ENCODE measurements around the gene BLOC1S2. TPM values are rescaled to one million over a fixed set of nuclear protein-coding genes. Genes with fewer than 3 reads are reported as not detected.

Gene BLOC1S2
- total RNA-seq, 1 donor from 2014 or later = 37.5 TPM

- no peak for TF ChIP-seq CTCF (conservative IDR thresholded peaks at IDR 0.05)
- Mint-ChIP-seq H3K9me3 (no peaks in the 10 kb centered on the region), H3K27ac (ENCODE audit: unreplicated experiment) (peak within 1 kb of the TSS; percentile 96), H3K4me3 (peak within 1 kb of the TSS; percentile 99), H3K36me3 (ENCODE audit: low read depth) (peaks cover 2% of the 10 kb centered on the region), H3K27me3 (ENCODE audit: low read depth) (no peaks in the 10 kb centered on the region), H3K4me1 (peaks cover 9% of the 10 kb centered on the region)
- peak; percentile 72 for DNase-seq (ENCODE audit: low read depth, low spot score)
Observed at GRCh38 chr10:100267239-100268104, 19.0 kb downstream of the BLOC1S2 start, which contains the start of gene CWF19L1. Gene CWF19L1 (minus strand): TSS chr10:100267638. CDS start chr10:100267593, 45 bp downstream.

- H3K4me1 Mint-ChIP-seq = peaks cover 9% of the 10 kb centered on the region
- H3K36me3 Mint-ChIP-seq (ENCODE audit: low read depth) = peaks cover 2% of the 10 kb centered on the region
- H3K4me3 Mint-ChIP-seq = peak overlapping the region; percentile 78
- no peaks in the 10 kb centered on the region for H3K9me3 Mint-ChIP-seq
- no peaks in the 10 kb centered on the region for H3K27me3 Mint-ChIP-seq (ENCODE audit: low read depth)
- H3K27ac Mint-ChIP-seq (ENCODE audit: unreplicated experiment) = no peak overlapping the region
- no peak for DNase-seq (ENCODE audit: low read depth, low spot score)
- TF ChIP-seq CTCF (conservative IDR thresholded peaks at IDR 0.05) = no peak
Observed at GRCh38 chr10:100265821-100266485, 20.5 kb downstream of the BLOC1S2 start.

GRCh38 chr10:100254191-100254590 is 32.3 kb downstream of the BLOC1S2 start:
- no peak for TF ChIP-seq CTCF (conservative IDR thresholded peaks at IDR 0.05)
- H3K4me3 Mint-ChIP-seq = no peak overlapping the region
- peaks cover 6% of the 10 kb centered on the region for H3K36me3 Mint-ChIP-seq (ENCODE audit: low read depth)
- no peaks in the 10 kb centered on the region for H3K27me3 Mint-ChIP-seq (ENCODE audit: low read depth)
- H3K4me1 Mint-ChIP-seq = no peaks in the 10 kb centered on the region
- DNase-seq (ENCODE audit: low read depth, low spot score) = no peak
- no peak overlapping the region for H3K27ac Mint-ChIP-seq (ENCODE audit: unreplicated experiment)
- H3K9me3 Mint-ChIP-seq = no peaks in the 10 kb centered on the region

GRCh38 chr10:100253041-100253440 is 33.4 kb downstream of the BLOC1S2 start:
- Mint-ChIP-seq H3K9me3 (no peaks in the 10 kb centered on the region), H3K27me3 (ENCODE audit: low read depth) (no peaks in the 10 kb centered on the region), H3K4me3 (no peak overlapping the region), H3K27ac (ENCODE audit: unreplicated experiment) (no peak overlapping the region), H3K4me1 (no peaks in the 10 kb centered on the region), H3K36me3 (ENCODE audit: low read depth) (peaks cover 6% of the 10 kb centered on the region)
- TF ChIP-seq CTCF (conservative IDR thresholded peaks at IDR 0.05) = no peak
- no peak for DNase-seq (ENCODE audit: low read depth, low spot score)

- Mint-ChIP-seq H3K4me1 (no peaks in the 10 kb centered on the region), H3K27ac (ENCODE audit: unreplicated experiment) (no peak overlapping the region), H3K36me3 (ENCODE audit: low read depth) (peaks cover 2% of the 10 kb centered on the region), H3K4me3 (no peak overlapping the region), H3K9me3 (no peaks in the 10 kb centered on the region), H3K27me3 (ENCODE audit: low read depth) (no peaks in the 10 kb centered on the region)
- no peak for TF ChIP-seq CTCF (conservative IDR thresholded peaks at IDR 0.05)
- no peak for DNase-seq (ENCODE audit: low read depth, low spot score)
Observed at GRCh38 chr10:100248820-100249219, 37.7 kb downstream of the BLOC1S2 start.

Data from neural crest cell (in vitro differentiated cells).